DMS114 treated with DMSO at 0.1 percent for 48 hours (cell line): ENCODE measurements around the gene FAM161B.
A peak's percentile ranks its signal among the peaks of the same experiment; 100 is the strongest.
"Not testable (repeated sequence)": the region's sequence is repeated elsewhere in the genome, so short reads cannot be mapped to it uniquely, and the experiment has no call there.

Experiments
- DNase-seq: peaks from one replicate; lab custom pipeline; 2025; ENCODE audit not compliant: unreplicated experiment; lab: John Stamatoyannopoulos, UW

FAM161B gene

GRCh38 chr14:73944432-73945158, 5.3 kb downstream of the FAM161B start:
- DNase-seq: no peak

GRCh38 chr14:73943083-73943482, 6.8 kb downstream of the FAM161B start:
- no peak for DNase-seq

- no peak for DNase-seq
These were observed 7.7 kb downstream of the FAM161B start for GRCh38 chr14:73942180-73942579.

- DNase-seq: no peak
These were observed 12.9 kb downstream of the FAM161B start for GRCh38 chr14:73937012-73937411.

GRCh38 chr14:73936548-73936947, 13.3 kb downstream of the FAM161B start:
- DNase-seq: no peak

GRCh38 chr14:73935666-73936065, 14.2 kb downstream of the FAM161B start:
- DNase-seq: no peak

GRCh38 chr14:73924337-73924736, 25.6 kb downstream of the FAM161B start:
- DNase-seq: no peak

GRCh38 chr14:73919457-73919856, 30.4 kb downstream of the FAM161B start:
- DNase-seq: not testable (repeated sequence)

- DNase-seq: no peak
These were observed 33.6 kb downstream of the FAM161B start for GRCh38 chr14:73916324-73916723.

GRCh38 chr14:73913256-73913655, 36.6 kb downstream of the FAM161B start:
- no peak for DNase-seq

GRCh38 chr14:73909681-73910080, 40.2 kb downstream of the FAM161B start:
- no peak for DNase-seq

- no peak for DNase-seq
These were observed 46.9 kb downstream of the FAM161B start for GRCh38 chr14:73903028-73903427.

- DNase-seq: no peak
These were observed 53.4 kb downstream of the FAM161B start for GRCh38 chr14:73896521-73896920.

- no peak for DNase-seq
These were observed 54.0 kb downstream of the FAM161B start for GRCh38 chr14:73895939-73896338.

- DNase-seq: not testable (repeated sequence)
These were observed 55.7 kb downstream of the FAM161B start for GRCh38 chr14:73894180-73894687.

- DNase-seq: no peak
These were observed 60.5 kb downstream of the FAM161B start for GRCh38 chr14:73889376-73889775.

GRCh38 chr14:73888971-73889370, 60.9 kb downstream of the FAM161B start:
- no peak for DNase-seq

GRCh38 chr14:73888460-73888725, 61.5 kb downstream of the FAM161B start:
- DNase-seq: no peak

GRCh38 chr14:73887694-73888459, 62.0 kb downstream of the FAM161B start:
- DNase-seq: no peak

GRCh38 chr14:73887318-73887616, 62.6 kb downstream of the FAM161B start:
- no peak for DNase-seq

GRCh38 chr14:73886449-73887317, 63.2 kb downstream of the FAM161B start, which contains the start of gene ZNF410:
Gene ZNF410, plus strand, starts transcription at chr14:73886859. Its CDS starts 5,317 bp downstream, at chr14:73892176.
- peak; percentile 85 for DNase-seq
